GM12878 (cell line): Measurements from ENCODE around the gene PSME3. TPM values are rescaled to one million over a fixed set of nuclear protein-coding genes. Genes with fewer than 3 reads are reported as not detected.

Source experiments
- ATAC-seq: fragments of 200-7000 bp; cut with Tn5 transposase; 3 replicates; pipeline ENCODE4 v1.9.1; 2020; ENCODE audit warnings: mild to moderate bottlenecking, moderate library complexity
- BruUV-seq: library from RNA; stranded (reverse); fragments of 400-500 nt; replicated peaks from 2 replicates; lab custom pipeline; 2021; lab: Mats Ljungman, UMichigan
- CTCF ChIA-PET: fragments of 300-600 bp; sonication (Branson Sonifier 250); formaldehyde crosslinking; extraction: SDS; loops from one replicate; lab custom pipeline; 2021; ENCODE audit warnings: inconsistent platforms; lab: Yijun Ruan, JAX
- POLR2A ChIA-PET: fragments of 350-600 bp; formaldehyde crosslinking; extraction: SDS; loops from one replicate; lab custom pipeline; 2021; ENCODE audit warnings: inconsistent platforms; lab: Charles Lee
- RAD21 ChIA-PET: fragments of 300-600 bp; sonication (Branson Sonifier 250); formaldehyde crosslinking; loops from one replicate; lab custom pipeline; 2023; ENCODE audit warnings: antibody characterized with exemption; ENCODE audit not compliant: unreplicated experiment; lab: Charles Lee
- SMC1A ChIA-PET: fragments of 300-600 bp; sonication (Branson Sonifier 250); formaldehyde crosslinking; loops from one replicate; lab custom pipeline; 2023; ENCODE audit not compliant: unreplicated experiment, uncharacterized antibody; lab: Charles Lee
- DNase-seq: peaks from one replicate; pipeline ENCODE4 v3.0.0-alpha.2; 2011; ENCODE audit warnings: low read depth, low spot score
- FAIRE-seq: peaks from 3 replicates; lab custom pipeline; 2011; peaks lifted over from hg19 to GRCh38; lab: Jason Lieb, UNC
- H2AFZ ChIP-seq: 2 replicates; pipeline ENCODE4 v1.6.0; 2011; ENCODE audit warnings: low read depth, low read length, control low read depth; ENCODE audit not compliant: control insufficient read depth
- H3K27ac ChIP-seq: 2 replicates; pipeline ENCODE4 v1.5.1; 2011; ENCODE audit warnings: control low read depth; ENCODE audit not compliant: control insufficient read depth, insufficient read depth
- H3K27me3 ChIP-seq, 2 experiments: replicated peaks in 1 of 2; 2 replicates each; pipeline versions ENCODE4 v1.6.0 to v1.6.1; 2011; ENCODE audit warnings: low read length in 1 of 2; ENCODE audit not compliant: control insufficient read depth in 2 of 2, insufficient read depth in 2 of 2
- H3K36me3 ChIP-seq, 2 experiments: 2 replicates each; pipeline ENCODE4 v1.5.1; 2011; ENCODE audit warnings: low read length in 1 of 2; ENCODE audit not compliant: control insufficient read depth in 2 of 2, insufficient read depth in 2 of 2
- H3K4me1 ChIP-seq: 2 replicates; pipeline ENCODE4 v1.6.1; 2011; ENCODE audit warnings: mild to moderate bottlenecking, low read length, moderate library complexity, mixed read lengths; ENCODE audit not compliant: control insufficient read depth, insufficient read depth
- H3K4me2 ChIP-seq: 2 replicates; pipeline ENCODE4 v1.6.0; 2011; ENCODE audit warnings: control low read depth; ENCODE audit not compliant: control insufficient read depth, insufficient read depth
- H3K4me3 ChIP-seq: fragments of 200-600 bp; sonication (generic); 2 replicates; pipeline ENCODE4 v1.5.1; 2016
- H3K79me2 ChIP-seq: 2 replicates; pipeline ENCODE4 v1.6.0; 2011; ENCODE audit warnings: low read length; ENCODE audit not compliant: control insufficient read depth, insufficient read depth
- H3K9ac ChIP-seq: 2 replicates; pipeline ENCODE4 v1.8.0; 2011; ENCODE audit warnings: low read length, control low read depth, mixed read lengths; ENCODE audit not compliant: control insufficient read depth, insufficient read depth
- H3K9me3 ChIP-seq: replicated peaks from 3 replicates; pipeline ENCODE4 v1.5.1; 2011; ENCODE audit warnings: mild to moderate bottlenecking, low read length; ENCODE audit not compliant: control insufficient read depth, insufficient read depth
- H4K20me1 ChIP-seq: 2 replicates; pipeline ENCODE4 v1.6.0; 2011; ENCODE audit not compliant: control insufficient read depth, insufficient read depth
- ASH2L ChIP-seq: fragments of 300-600, 200-600 bp; sonication (generic); IDR thresholded peaks from 2 replicates; pipeline ENCODE4 v1.6.1; 2017; ENCODE audit warnings: low read depth, mild to moderate bottlenecking, borderline replicate concordance
- BACH1 ChIP-seq: fragments of 450-650 bp; IDR thresholded peaks from 2 replicates; pipeline ENCODE4 v1.6.1; 2017; ENCODE audit warnings: mild to moderate bottlenecking, borderline replicate concordance
- FOS ChIP-seq: IDR thresholded peaks from 3 replicates; pipeline ENCODE4 v1.6.1; 2011; ENCODE audit warnings: borderline replicate concordance; ENCODE audit not compliant: insufficient read length; ENCODE audit errors: extremely low read depth
- KAT2A ChIP-seq: conservative IDR thresholded peaks from 2 replicates; pipeline ENCODE4 v1.6.1; 2011; ENCODE audit warnings: low read depth, low read length; ENCODE audit not compliant: control insufficient read depth
- SREBF2 ChIP-seq: IDR thresholded peaks from 2 replicates; pipeline ENCODE4 v1.6.1; 2012; ENCODE audit warnings: mild to moderate bottlenecking, low read length
- STAT3 ChIP-seq: IDR thresholded peaks from 2 replicates; pipeline ENCODE4 v1.6.1; 2011; ENCODE audit warnings: low read depth, low read length, improper control_type of control experiment
- TAF1 ChIP-seq: IDR thresholded peaks from 2 replicates; pipeline ENCODE4 v1.6.1; 2011; ENCODE audit warnings: mild to moderate bottlenecking, low read depth, low read length, borderline replicate concordance
- ZBTB40 ChIP-seq: fragments of 450-650 bp; IDR thresholded peaks from 2 replicates; pipeline ENCODE4 v1.6.1; 2016; ENCODE audit warnings: mild to moderate bottlenecking, moderate library complexity, borderline replicate concordance
- WGBS: methylation state at CpG from one replicate; pipeline ENCODE4 v1.1.6; 2016; ENCODE audit warnings: low lambda C conversion rate; ENCODE audit not compliant: insufficient replicate concordance, insufficient coverage; ENCODE audit errors: missing lambda C conversion rate; 5-methylcytosine and 5-hydroxymethylcytosine counted together
- in situ Hi-C: fragments of 300-500 bp; cut with MboI; formaldehyde crosslinking; loops from 9 replicates; pipeline ENCODE4 v1.14.3; 2018; ENCODE audit warnings: mixed read lengths
- intact Hi-C: fragments of 100-400 bp; cut with micrococcal nuclease; formaldehyde crosslinking; loops from one replicate; pipeline ENCODE4 v1.14.2; 2022; ENCODE audit not compliant: unreplicated experiment
- polyA plus RNA-seq, 11 experiments: library from polyadenylated mRNA; depleted of rRNA in 4 of 11; unstranded in 6 of 11; stranded (reverse) in 5 of 11; fragments of >200 nt; fragmentation: Nextera tagmentation in 4 of 11; fragmentation: Illumina TruSeq in 1 of 11; extraction: Ambion mirVana in 4 of 11; extraction: Trizol in 1 of 11; gene quantifications; 1 replicate in 1 of 11; 2 replicates in 10 of 11; pipeline versions ENCODE4 v1.2.1 to v1.2.3, GENCODE V29; 2011 to 2016; ENCODE audit warnings: inconsistent platforms in 2 of 11, missing spikeins in 2 of 11, low read depth in 1 of 11
- total RNA-seq, 4 experiments: library from RNA; depleted of rRNA in 3 of 4; stranded (reverse); fragments of >200 nt in 3 of 4; fragmentation: Illumina TruSeq in 1 of 4; extraction: Trizol in 1 of 4; gene quantifications; 2 replicates each; pipeline versions ENCODE4 v1.2.1 to v1.2.3, GENCODE V29; 2013 to 2021
- TF ChIP-seq, protein P1 (sequence below): IDR thresholded peaks from 2 replicates; pipeline ENCODE4 v1.6.1; 2011; ENCODE audit warnings: low read depth, mild to moderate bottlenecking, low read length, moderate library complexity, borderline replicate concordance; ENCODE audit errors: extremely low read depth

The PSME3 gene
- total and polyA plus RNA-seq, 10 of the 15 experiments (the other 5 are each of a cell fraction or from before 2014, with no cell fraction given): 26.9 to 330 (median 137) TPM

- Histone ChIP-seq H3K4me3 (peak overlapping the region; percentile 93), H3K4me1 (peaks cover 5% of the 10 kb centered on the region; the same call in 1 of the 2 replicates), H4K20me1 (no peaks in the 10 kb centered on the region), H2AFZ (peak overlapping the region; percentile 96; the same call in 1 of the 2 replicates), H3K36me3 (peaks cover 2 to 12% of the 10 kb centered on the region in 2 experiments; a peak in 3 of 4 replicates), H3K27me3 (no peaks in the 10 kb centered on the region), H3K4me2 (peak overlapping the region; percentile 53), H3K9ac (peak overlapping the region; percentile 90), H3K9me3 (no peaks in the 10 kb centered on the region; the same call in 2 of the 3 replicates), H3K27ac (peak overlapping the region; percentile 92), H3K79me2 (peaks cover 30% of the 10 kb centered on the region)
- WGBS: 5% methylated on average over 18 of the region's 18 CpGs
- ChIA-PET RAD21 (interaction anchor here (0.6 to 0.8 kb wide), 2 partner anchors 131 to 286 kb away, joined by 3 read pairs; no protein-coding TSS in a partner anchor), SMC1A (interaction anchor here (1.2 to 3.6 kb wide), 4 partner anchors 10 to 256 kb away, joined by 3 to 14 read pairs (median 7); partner anchors contain the start of genes BECN1 and RPL27), CTCF (interaction anchor here (0.7 to 6.8 kb wide), 9 partner anchors 9 to 650 kb away, joined by 3 to 81 read pairs (median 3); partner anchors contain the start of genes BECN1, DHX8, RAMP2 and RPL27), POLR2A (interaction anchor here (0.6 to 3.1 kb wide), 5 partner anchors 10 to 296 kb away, joined by 3 to 25 read pairs (median 4); partner anchors contain the start of genes BECN1 and RPL27)
- DNase-seq: no peak
- TSS peak; percentile 77 for BruUV-seq
- intact Hi-C loops (no loop called here), in situ Hi-C loops (no loop called here)
- TF ChIP-seq KAT2A (no peak), ASH2L (no peak), FOS (no peak), STAT3 (no peak), SREBF2 (no peak), TAF1 (no peak), ZBTB40 (no peak), BACH1 (no peak)
- TF ChIP-seq, protein P1, sequence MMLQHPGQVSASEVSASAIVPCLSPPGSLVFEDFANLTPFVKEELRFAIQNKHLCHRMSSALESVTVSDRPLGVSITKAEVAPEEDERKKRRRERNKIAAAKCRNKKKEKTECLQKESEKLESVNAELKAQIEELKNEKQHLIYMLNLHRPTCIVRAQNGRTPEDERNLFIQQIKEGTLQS: no peak
- ATAC-seq: peak; percentile 42
- no peak for FAIRE-seq
Observed at GRCh38 chr17:42833767-42834422, 698 bp downstream of the PSME3 start.
